Liver (tissue), 9 donors: Measurements from ENCODE around the gene TUBG2. TPM values are rescaled to one million over a fixed set of nuclear protein-coding genes. Genes with fewer than 3 reads are reported as not detected.

ENCODE experiments used
- DNase-seq: peaks from one replicate; pipeline ENCODE4 v3.0.0-alpha.2; 2017; ENCODE audit warnings: low spot score
- H3K27ac ChIP-seq, 2 donors: one replicate each; pipeline ENCODE4 v1.7.0; 2013; ENCODE audit warnings: inconsistent platforms in 2 of 2, low read length in 2 of 2, control low read depth in 1 of 2, low read depth in 1 of 2, mild to moderate bottlenecking in 1 of 2
- H3K27me3 ChIP-seq, 4 donors: one replicate each; pipeline versions ENCODE4 v1.6.1 to v1.7.0; 2013; ENCODE audit warnings: low read length in 3 of 4, inconsistent platforms in 1 of 4, mild to moderate bottlenecking in 1 of 4, moderate library complexity in 1 of 4; ENCODE audit not compliant: control insufficient read depth in 4 of 4, insufficient read depth in 4 of 4
- H3K36me3 ChIP-seq, 4 donors: one replicate each; pipeline versions ENCODE4 v1.6.1 to v1.7.0; 2013; ENCODE audit warnings: low read length in 3 of 4, mild to moderate bottlenecking in 3 of 4, low read depth in 1 of 4, moderate library complexity in 1 of 4; ENCODE audit not compliant: control insufficient read depth in 4 of 4, insufficient read depth in 3 of 4
- H3K4me1 ChIP-seq, 4 donors: one replicate each; pipeline versions ENCODE4 v1.6.1 to v1.7.0; 2013; ENCODE audit warnings: low read length in 3 of 4, mild to moderate bottlenecking in 3 of 4, moderate library complexity in 1 of 4; ENCODE audit not compliant: control insufficient read depth in 4 of 4, insufficient read depth in 4 of 4
- H3K4me3 ChIP-seq, 3 donors: one replicate each; pipeline versions ENCODE4 v1.6.1 to v1.7.0; 2013; ENCODE audit warnings: low read length in 3 of 3, control low read depth in 1 of 3, low read depth in 1 of 3, mild to moderate bottlenecking in 1 of 3
- H3K9ac ChIP-seq, 2 donors: one replicate each; pipeline ENCODE4 v1.7.0; 2013; ENCODE audit warnings: low read length in 2 of 2, mild to moderate bottlenecking in 2 of 2, moderate library complexity in 2 of 2, control low read depth in 1 of 2, low read depth in 1 of 2
- H3K9me3 ChIP-seq, 4 donors: one replicate each; pipeline versions ENCODE4 v1.6.1 to v1.7.0; 2013; ENCODE audit warnings: low read length in 3 of 4; ENCODE audit not compliant: control insufficient read depth in 4 of 4
- ATF3 ChIP-seq: IDR thresholded peaks from 2 replicates; pipeline ENCODE4 v1.6.1; 2016; ENCODE audit warnings: antibody characterized with exemption
- CTCF ChIP-seq: fragments of 150-350 bp; IDR thresholded peaks from 2 replicates; pipeline ENCODE4 v1.5.1; 2017; ENCODE audit warnings: improper control_type of control experiment, low read depth, low read length; ENCODE audit not compliant: missing input control
- EGR1 ChIP-seq, 2 donors: IDR thresholded peaks; 2 replicates each; pipeline ENCODE4 v1.6.1; 2016 to 2018; ENCODE audit warnings: antibody characterized with exemption in 2 of 2, low read depth in 2 of 2
- FOXA1 ChIP-seq: IDR thresholded peaks from 2 replicates; pipeline ENCODE4 v1.6.1; 2016; ENCODE audit warnings: antibody characterized with exemption
- FOXA2 ChIP-seq: IDR thresholded peaks from 2 replicates; pipeline ENCODE4 v1.6.1; 2016; ENCODE audit warnings: antibody characterized with exemption
- GABPA ChIP-seq, 2 donors: IDR thresholded peaks in 1 of 2; conservative IDR thresholded peaks in 1 of 2; 2 replicates each; pipeline ENCODE4 v1.6.1; 2016; ENCODE audit warnings: antibody characterized with exemption in 2 of 2, mild to moderate bottlenecking in 1 of 2, moderate library complexity in 1 of 2
- HNF4A ChIP-seq, 2 donors: conservative IDR thresholded peaks; 2 replicates each; pipeline ENCODE4 v1.6.1; 2016; ENCODE audit warnings: antibody characterized with exemption in 2 of 2, mild to moderate bottlenecking in 2 of 2
- HNF4G ChIP-seq: IDR thresholded peaks from 2 replicates; pipeline ENCODE4 v1.6.1; 2016; ENCODE audit warnings: antibody characterized with exemption
- JUND ChIP-seq, 2 donors: IDR thresholded peaks; 2 replicates each; pipeline ENCODE4 v1.6.1; 2016; ENCODE audit warnings: antibody characterized with exemption in 2 of 2
- MAX ChIP-seq: IDR thresholded peaks from 2 replicates; pipeline ENCODE4 v1.6.1; 2016; ENCODE audit warnings: antibody characterized with exemption
- NR2F2 ChIP-seq: IDR thresholded peaks from 2 replicates; pipeline ENCODE4 v1.6.1; 2016; ENCODE audit warnings: antibody characterized with exemption
- RAD21 ChIP-seq, 2 donors: IDR thresholded peaks; 2 replicates each; pipeline ENCODE4 v1.6.1; 2016; ENCODE audit warnings: antibody characterized with exemption in 2 of 2, mild to moderate bottlenecking in 2 of 2
- REST ChIP-seq: IDR thresholded peaks from 2 replicates; pipeline ENCODE4 v1.6.1; 2016; ENCODE audit warnings: antibody characterized with exemption, mild to moderate bottlenecking
- RXRA ChIP-seq, 2 donors: IDR thresholded peaks; 2 replicates each; pipeline ENCODE4 v1.6.1; 2017 to 2018; ENCODE audit warnings: antibody characterized with exemption in 2 of 2, mild to moderate bottlenecking in 1 of 2
- SP1 ChIP-seq: IDR thresholded peaks from 2 replicates; pipeline ENCODE4 v1.6.1; 2018; ENCODE audit warnings: antibody characterized with exemption, mild to moderate bottlenecking
- TAF1 ChIP-seq: conservative IDR thresholded peaks from 2 replicates; pipeline ENCODE4 v1.6.1; 2016; ENCODE audit warnings: antibody characterized with exemption, mild to moderate bottlenecking
- YY1 ChIP-seq: IDR thresholded peaks from 2 replicates; pipeline ENCODE4 v1.6.1; 2016; ENCODE audit warnings: antibody characterized with exemption, mild to moderate bottlenecking
- ZBTB33 ChIP-seq: IDR thresholded peaks from 2 replicates; pipeline ENCODE4 v1.6.1; 2016; ENCODE audit warnings: antibody characterized with exemption
- WGBS: extraction: QIAGEN DNeasy Blood & Tissue Kit; methylation state at CpG from one replicate; pipeline ENCODE4 v1.1.7; 2013; 5-methylcytosine and 5-hydroxymethylcytosine counted together
- polyA plus RNA-seq, 2 donors: library from polyadenylated mRNA; stranded (reverse) in 1 of 2; unstranded in 1 of 2; fragments of 200-250 nt in 1 of 2; fragments of >200 nt in 1 of 2; fragmentation: Nextera tagmentation in 1 of 2; extraction: Ambion mirVana in 1 of 2; gene quantifications; one replicate each; pipeline versions ENCODE4 v1.2.1 to v1.2.3, GENCODE V29; 2013 to 2015
- total RNA-seq, 2 donors: library from RNA; depleted of rRNA; stranded (reverse); fragments of >200 nt; gene quantifications; one replicate each; pipeline ENCODE4 v1.2.3, GENCODE V29; 2014
- donor health status: healthy.
- donor health status: healthy.
- donor health status: healthy.
- donor health status: healthy.
- donor health status: healthy.

Gene TUBG2
- total and polyA plus RNA-seq, 4 donors: 1.4 to 10.8 (median 5.0) TPM

- 85% methylated on average over 8 of the region's 8 CpGs for WGBS
- H3K27ac ChIP-seq: no peak overlapping the region
- no peaks in the 10 kb centered on the region for H3K4me1 ChIP-seq
- no peaks in the 10 kb centered on the region for H3K9me3 ChIP-seq
- TF ChIP-seq HNF4G (no peak), CTCF (no peak)
- no peak overlapping the region for H3K9ac ChIP-seq
- peaks cover 14 to 86% (median 59%) of the 10 kb centered on the region in 4 donors for H3K36me3 ChIP-seq
- H3K4me3 ChIP-seq: no peak overlapping the region
- H3K27me3 ChIP-seq: no peaks in the 10 kb centered on the region
- no peak for DNase-seq
These were observed 45.9 kb downstream of the TUBG2 start for GRCh38 chr17:42704837-42705494.

GRCh38 chr17:42706732-42707131 lies 47.6 kb downstream of the TUBG2 start:
- Histone ChIP-seq H3K4me3 (no peak overlapping the region), H3K9ac (no peak overlapping the region), H3K9me3 (no peaks in the 10 kb centered on the region), H3K27me3 (no peaks in the 10 kb centered on the region), H3K4me1 (no peaks in the 10 kb centered on the region), H3K36me3 (peaks cover 8 to 79% (median 65%) of the 10 kb centered on the region in 4 donors), H3K27ac (no peak overlapping the region)
- WGBS: 89% methylated on average over 5 of the region's 5 CpGs
- DNase-seq: no peak
- no peak for TF ChIP-seq HNF4G
- no peak for TF ChIP-seq GABPA (IDR thresholded peaks at IDR 0.05 in 1 of 2, conservative IDR thresholded peaks at IDR 0.05 in 1 of 2)
- no peak for TF ChIP-seq FOXA1
- TF ChIP-seq TAF1: no peak
- no peak for TF ChIP-seq NR2F2
- no peak for TF ChIP-seq FOXA2
- no peak for TF ChIP-seq SP1
- TF ChIP-seq ZBTB33: no peak
- no peak for TF ChIP-seq ATF3
- TF ChIP-seq REST: no peak
- TF ChIP-seq EGR1 (IDR thresholded peaks at IDR 0.05; ENCODE audit: low read depth in 2 of 2): no peak
- TF ChIP-seq RAD21 (IDR thresholded peaks at IDR 0.05): no peak
- no peak for TF ChIP-seq MAX
- no peak for TF ChIP-seq HNF4A (conservative IDR thresholded peaks at IDR 0.05)
- TF ChIP-seq YY1: no peak
- TF ChIP-seq RXRA (IDR thresholded peaks at IDR 0.05): no peak
- no peak for TF ChIP-seq CTCF
- TF ChIP-seq JUND (IDR thresholded peaks at IDR 0.05): no peak
